ENCODE data around the gene ATP1B2.

- TF ChIP-seq CTCF (IDR thresholded peaks at IDR 0.05; ENCODE audit: low read depth, low read length, poor library complexity, severe bottlenecking), result no peak
- no peak for TF ChIP-seq EZH2phosphoT487 (IDR thresholded peaks at IDR 0.05; ENCODE audit: borderline replicate concordance, low read length)
Measured at GRCh38 chr17:7626956-7627249, 23.8 kb upstream of the ATP1B2 start.
